HG03460 (cell line): ENCODE results near the gene NEU2.
"Not testable (repeated sequence)": the region's sequence is repeated elsewhere in the genome, so short reads cannot be mapped to it uniquely, and the experiment has no call there.

Source experiments
- ATAC-seq: cut with Tn5 transposase; IDR thresholded peaks from one replicate; pipeline ENCODE4 v1.9.1; 2021; ENCODE audit not compliant: unreplicated experiment

The NEU2 gene

DNA sequence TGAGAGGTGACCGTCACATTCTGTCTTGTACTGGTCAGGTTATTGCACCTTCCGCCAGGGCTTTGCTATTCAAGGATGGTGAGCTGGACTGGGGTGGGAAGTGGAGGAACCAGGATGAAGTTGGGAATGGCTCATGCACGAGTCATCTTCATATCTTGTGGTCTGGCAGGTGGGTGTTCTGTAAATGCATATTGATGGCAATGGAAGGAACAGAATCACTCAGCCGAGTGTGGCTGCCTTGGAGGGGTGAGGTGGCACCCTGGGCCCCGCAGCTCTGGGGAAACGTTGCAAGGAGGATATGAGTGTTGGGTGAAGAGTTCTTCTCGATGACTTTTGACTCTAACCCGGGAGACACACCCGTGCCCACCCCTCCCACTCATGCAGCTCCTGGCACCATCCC, 1.2 kb downstream of the NEU2 start:
- no peak for ATAC-seq

DNA sequence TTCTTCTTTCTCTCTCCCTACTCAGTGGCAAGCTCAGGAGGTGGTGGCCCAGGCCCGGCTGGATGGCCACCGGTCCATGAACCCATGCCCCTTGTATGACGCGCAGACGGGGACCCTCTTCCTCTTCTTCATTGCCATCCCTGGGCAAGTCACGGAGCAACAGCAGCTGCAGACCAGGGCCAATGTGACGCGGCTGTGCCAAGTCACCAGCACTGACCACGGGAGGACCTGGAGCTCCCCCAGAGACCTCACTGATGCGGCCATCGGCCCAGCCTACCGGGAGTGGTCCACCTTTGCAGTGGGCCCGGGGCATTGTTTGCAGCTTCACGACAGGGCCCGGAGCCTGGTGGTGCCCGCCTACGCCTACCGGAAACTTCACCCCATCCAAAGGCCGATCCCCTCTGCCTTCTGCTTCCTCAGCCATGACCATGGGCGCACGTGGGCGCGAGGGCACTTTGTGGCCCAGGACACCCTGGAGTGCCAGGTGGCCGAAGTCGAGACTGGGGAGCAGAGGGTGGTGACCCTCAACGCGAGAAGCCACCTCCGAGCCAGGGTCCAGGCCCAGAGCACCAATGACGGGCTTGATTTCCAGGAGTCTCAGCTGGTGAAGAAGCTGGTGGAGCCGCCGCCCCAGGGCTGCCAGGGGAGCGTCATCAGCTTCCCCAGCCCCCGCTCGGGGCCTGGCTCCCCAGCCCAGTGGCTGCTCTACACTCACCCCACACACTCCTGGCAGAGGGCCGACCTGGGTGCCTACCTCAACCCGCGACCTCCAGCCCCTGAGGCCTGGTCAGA, 1.8 kb downstream of the NEU2 start:
- ATAC-seq: no peak

DNA sequence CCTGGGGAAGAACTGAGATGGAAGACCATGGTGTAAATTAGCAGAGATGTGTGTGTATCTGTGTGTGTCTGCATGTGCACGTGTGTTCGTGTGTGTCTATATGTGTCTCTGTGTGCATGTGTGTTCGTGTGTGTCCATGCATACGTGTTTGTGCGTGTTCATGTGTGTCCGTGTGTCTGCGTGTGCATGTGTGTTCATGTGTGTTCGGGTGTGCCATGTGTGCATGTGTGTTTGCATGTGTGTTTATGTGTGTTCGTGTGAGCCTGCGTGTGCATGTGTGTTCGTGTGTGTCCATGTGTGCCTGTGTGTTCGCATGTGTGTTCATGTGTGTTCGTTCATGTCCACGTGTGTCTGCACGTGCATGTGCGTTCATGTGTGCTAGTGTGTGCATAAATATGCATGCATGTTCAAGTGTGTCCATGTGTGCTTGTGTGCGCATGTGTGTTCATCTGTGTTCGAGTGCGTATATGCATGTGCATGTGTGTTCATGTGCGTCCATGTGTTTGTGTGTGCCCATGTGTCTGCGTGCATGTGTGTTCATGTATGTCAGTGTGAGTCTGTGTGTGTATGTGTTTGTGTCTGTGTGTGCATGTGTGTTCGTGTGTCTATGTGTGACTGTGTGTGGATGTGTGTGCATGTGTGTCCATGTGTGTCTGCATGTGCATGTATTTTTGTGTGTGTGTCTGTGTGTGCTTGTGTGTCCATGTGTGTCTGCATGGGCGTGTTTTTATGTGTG, 3.1 kb downstream of the NEU2 start:
- ATAC-seq: no peak

DNA sequence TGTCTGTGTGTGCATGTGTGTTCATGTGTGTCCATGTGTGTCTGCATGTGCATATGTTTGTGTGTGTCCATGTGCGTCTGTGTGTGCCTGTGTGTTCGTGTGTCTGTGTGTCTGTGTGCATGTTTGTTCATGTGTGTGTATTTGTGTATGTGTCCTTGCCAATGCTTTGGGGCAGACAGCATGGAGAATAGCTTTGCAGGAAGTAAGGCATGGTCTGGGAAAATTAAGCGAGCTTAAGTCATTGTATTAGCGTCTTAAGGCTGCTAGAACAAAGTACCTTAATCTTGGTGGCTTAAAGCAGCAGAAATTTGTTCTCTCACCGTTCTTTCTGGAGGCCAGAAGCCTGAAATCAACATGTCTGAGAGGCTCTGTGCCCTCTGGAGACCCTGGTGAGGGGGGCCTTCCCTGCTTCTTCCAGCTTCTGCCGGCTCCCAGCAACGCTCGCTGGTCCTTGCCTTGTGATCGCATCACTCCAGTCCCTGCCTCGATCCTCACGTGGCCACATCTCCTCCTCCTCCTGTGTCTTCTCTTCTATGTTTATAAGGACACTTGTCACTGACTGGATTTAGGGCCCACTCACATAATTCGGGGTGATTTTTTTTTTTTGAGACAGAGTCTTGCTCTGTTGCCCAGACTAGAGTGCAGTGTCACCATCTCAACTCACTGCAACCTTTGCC, 3.8 kb downstream of the NEU2 start:
- no peak for ATAC-seq

DNA sequence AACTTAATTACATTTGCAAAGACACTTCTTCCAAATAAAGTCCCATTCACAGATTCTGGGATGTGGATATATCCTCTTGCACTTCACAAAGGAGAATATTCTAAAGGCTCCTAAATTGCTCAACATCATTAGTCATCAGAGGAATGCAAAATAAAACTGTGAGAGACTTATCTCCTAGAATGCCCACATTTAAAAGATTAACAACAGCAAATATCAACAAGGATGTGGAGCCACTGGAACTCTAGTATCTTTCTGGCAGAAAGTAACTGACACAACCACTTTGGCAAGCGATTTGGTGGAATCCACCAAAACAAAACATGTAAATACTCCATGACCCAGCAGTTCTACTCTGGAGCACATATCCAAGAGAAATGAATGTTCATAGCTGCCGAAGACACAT, 4.6 kb downstream of the NEU2 start:
- ATAC-seq: no peak

DNA sequence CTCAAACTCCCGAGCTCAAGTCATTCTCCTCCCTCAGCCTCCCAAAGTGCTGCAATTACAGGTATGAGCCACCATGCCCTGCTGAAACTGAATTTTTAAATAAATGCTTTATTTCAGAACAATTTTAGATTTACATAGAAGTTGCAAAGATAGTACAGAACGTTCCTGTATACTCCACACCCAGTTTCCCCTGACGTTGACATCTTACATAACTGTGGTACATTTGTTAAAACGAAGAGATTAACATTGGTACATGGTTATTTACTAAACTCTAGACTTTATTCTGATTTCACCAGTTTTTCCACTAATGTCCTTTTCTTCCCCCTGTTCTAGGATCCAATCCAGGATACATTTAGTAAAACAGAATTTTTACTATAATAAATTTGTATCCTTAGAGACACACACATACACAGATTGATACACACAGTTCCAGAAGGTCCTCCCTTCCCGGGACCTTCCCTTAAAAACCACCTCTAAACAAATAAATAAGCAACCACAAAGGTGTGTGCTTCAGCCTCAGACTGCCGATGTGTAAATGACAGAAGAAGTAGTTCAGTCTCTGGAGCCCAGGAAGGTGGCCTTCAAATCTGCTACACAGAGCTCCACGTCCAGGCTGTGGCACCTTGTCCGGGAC, 6.9 kb downstream of the NEU2 start:
- no peak for ATAC-seq

DNA sequence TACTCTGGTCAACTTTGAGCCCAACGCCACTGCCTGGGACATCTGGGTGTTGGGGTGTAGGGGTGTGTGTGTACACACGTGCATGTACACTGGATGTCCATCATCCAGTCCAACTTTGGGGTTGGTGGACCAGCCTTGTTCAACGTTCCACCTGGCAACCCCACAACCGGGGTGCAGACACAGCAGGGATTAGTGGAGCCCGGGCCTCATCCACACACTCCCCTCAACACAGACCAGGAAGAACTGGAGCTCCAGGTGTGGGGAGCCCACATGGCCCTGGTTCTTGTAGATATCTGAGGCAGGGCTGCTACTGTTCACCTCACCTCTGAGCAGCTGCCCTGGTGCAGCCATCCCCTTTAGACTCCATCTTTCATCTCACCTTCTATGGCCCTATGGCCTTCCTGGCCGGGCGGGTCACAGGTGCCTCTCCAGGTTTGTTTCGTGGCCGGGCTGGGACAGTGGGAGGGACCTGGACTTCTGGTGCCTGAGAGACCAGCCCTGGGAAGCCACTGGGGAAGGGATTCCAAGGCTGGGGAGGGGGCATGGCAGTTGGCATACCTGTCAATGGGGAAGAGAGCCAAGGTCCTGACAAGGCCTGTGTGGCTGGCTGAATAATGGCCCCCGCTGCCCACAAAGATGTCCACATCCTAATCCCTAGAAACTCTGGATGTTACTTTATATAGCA, 7.5 kb downstream of the NEU2 start:
- ATAC-seq: no peak

DNA sequence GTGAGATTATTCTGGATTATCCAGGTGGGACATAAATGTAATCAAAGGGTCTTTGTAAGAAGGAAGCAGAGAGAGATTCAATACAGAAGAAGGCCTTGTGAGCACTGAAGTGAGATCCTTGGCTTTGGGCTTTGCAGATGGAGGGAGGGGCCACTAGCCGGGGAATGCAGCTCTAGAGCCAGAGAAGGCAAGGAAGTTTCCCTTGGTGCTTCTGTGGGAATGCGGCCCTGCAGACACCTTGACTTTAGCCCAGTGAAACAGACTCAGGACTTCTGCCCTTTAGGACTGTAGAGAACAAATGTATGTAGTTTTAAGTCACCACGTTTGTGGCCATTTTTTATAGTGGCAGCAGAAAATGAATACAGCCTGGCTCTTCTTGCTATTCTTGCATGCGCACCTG, 8.1 kb downstream of the NEU2 start:
- ATAC-seq: no peak

DNA sequence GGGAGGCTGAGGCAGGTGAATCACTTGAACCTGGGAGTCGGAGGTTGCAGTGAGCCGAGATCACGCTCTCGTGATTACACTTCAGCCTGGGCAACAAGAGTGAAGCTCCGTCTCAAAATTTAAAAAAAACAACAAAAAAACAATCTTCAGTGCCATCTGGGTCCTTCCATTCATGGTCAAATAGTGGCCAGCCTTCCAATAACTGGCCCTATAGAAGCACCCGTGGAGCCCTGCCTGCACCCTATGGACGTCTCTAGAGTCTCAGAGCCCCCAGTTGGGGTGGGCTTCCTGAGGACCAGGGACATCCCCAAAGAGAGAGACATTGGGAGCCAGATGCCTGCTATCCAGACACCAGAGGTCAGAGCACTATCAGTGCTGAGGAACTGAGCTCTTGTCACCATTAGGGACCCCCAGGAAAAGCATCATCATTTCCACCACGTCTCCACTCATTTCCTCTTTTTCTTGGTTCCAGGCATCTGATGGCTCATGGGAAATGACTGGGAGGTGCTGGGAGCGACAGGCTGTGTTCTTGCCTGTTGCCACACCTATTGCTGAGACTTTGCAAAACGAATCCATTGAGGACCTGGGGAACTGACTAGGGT, 9.4 kb downstream of the NEU2 start:
- no peak for ATAC-seq

DNA sequence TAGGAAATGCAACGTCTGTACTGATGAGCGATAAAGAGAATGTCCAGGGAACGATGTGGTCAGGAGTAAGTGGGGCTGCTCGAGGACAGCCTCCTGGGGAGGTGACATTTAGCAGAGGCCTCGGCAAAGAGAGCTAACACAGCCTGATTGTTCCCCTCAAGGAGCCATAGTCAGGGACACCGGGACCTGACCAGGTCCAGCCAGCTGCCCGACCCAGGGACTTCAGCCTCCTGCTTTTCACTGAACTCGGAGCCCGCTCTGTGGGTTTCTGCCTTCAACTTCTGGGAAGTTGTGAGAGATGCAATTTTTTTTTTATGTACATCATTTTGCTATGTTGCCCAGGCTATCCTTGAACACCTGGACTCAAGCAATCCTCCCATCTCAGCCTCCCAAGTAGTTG, 10.1 kb downstream of the NEU2 start:
- ATAC-seq: no peak

DNA sequence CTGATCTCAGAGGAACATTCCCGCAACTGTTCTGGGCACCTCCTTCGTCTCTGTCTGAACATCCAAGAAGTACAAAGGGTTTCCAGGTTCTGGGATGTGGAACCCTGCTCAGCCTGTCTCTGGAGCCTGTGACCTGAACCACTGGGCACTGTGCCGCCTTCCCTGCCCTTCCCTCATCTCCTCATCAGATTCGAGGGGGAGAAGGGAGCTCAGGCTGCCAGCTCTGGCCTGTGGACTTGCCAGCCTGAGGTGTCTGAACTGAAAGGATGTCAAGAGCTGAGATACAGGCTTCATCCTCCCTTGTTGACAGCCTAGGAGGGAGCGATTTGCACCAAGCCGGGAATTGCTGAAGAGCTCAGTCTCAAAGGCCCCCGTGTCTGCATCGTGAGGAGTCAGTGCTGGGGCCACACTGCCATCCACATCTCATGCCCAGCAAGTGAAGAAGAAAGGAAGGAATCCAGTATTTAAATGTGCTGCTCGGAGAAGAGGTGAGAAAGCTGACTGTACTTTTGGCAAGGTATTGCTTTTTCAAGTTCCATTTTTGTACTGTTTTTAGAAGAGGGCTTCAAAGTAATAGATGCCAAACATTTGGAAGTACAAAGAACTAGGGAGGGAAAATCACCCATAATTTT, 12.6 kb downstream of the NEU2 start:
- ATAC-seq: no peak

DNA sequence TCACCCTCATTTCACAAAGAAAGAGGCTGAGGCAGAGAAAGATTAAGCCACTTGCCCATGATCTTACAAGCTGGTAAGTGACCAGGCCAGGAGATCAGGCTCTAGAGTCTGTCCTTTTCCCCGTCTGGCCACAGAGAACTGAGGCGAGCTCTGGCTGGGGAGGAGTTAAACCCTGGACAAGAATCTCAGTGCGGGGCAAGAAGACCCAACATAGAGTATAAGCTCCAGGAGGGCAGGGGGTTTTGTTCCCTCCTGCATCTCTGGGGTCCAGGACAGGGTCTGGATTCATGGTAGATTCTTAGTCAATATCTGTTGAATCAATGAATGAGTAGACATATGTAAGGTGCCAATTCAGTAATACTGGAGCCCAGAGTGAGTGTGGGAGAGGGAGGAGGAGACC, 14.7 kb downstream of the NEU2 start:
- ATAC-seq: no peak

DNA sequence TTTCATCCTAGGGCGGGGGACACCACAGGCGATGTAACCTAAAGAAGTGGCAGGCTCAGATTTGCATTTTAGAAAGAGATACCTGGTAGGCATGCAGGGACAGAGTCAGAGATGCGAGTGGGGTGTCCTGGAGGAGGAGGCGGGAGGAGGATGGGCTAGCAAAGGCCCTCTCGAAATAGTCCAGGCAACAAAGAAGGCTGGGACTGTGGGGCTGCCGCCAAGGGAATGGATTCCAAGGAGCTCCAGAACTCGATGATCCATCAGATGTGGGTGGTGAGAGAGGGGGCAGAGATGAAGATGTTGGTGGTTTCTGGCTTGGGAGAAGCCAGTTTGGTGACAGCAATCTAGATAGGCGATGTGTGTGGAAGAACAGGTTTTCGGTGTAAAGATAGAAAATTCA, 15.2 kb downstream of the NEU2 start:
- ATAC-seq: no peak

DNA sequence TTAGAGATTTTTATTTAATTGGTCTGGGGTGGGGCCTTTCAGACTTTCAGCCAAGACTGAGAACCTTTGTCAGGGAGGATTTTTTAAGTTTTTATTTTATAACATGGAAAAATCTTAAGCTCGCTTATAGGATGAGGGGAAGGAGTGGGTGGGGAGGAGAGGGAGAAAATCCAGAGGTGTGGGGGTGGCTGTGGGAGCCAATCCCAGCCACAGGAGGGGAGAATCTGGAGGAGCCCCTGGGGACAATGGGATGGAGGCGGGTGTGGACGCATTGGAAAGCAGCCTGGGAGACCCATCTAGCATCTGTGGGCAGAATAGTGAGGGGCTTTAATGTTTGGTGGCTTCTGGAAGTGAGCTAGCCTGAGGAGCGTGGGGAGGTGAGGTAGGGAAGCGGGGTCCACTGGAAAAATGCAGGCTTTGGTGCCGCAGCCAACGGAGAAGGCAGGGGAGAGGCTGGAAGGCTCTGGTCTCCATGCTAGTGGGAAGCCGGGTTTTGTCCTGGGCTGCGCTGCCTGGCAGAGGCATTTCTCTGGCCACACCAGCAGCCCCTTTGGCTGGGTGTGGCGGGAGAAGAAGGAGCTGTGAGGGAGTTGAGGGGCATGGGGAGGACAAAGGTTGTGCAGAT, 16.2 kb downstream of the NEU2 start:
- ATAC-seq: no peak

DNA sequence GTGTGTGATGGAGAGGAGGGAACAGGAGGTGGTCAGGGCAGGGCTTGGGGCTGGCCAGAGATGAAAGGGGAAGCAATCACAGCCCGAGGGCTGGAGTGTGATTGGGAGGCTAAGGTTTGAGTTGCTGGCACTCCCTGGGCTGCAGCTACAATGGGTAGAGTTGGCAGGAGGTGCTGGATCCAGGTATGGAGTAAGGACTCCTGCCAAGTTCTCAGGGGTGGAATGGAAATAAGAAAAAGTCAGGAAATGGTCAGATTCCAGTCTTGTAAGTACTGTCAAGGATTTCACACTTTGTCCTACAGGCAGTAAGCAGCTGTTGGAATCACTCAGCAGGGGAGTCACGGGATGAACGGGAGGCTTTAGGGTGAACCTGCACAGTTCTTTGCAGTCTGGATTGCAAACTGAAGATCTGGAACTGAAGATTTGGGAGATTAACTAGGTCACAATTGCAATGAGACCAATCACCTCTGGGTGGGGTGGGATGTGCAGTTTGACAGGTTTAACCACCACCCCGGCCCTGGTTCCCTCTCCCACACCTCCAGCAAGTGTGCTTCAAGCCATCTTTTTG, 16.8 kb downstream of the NEU2 start:
- ATAC-seq: no peak

DNA sequence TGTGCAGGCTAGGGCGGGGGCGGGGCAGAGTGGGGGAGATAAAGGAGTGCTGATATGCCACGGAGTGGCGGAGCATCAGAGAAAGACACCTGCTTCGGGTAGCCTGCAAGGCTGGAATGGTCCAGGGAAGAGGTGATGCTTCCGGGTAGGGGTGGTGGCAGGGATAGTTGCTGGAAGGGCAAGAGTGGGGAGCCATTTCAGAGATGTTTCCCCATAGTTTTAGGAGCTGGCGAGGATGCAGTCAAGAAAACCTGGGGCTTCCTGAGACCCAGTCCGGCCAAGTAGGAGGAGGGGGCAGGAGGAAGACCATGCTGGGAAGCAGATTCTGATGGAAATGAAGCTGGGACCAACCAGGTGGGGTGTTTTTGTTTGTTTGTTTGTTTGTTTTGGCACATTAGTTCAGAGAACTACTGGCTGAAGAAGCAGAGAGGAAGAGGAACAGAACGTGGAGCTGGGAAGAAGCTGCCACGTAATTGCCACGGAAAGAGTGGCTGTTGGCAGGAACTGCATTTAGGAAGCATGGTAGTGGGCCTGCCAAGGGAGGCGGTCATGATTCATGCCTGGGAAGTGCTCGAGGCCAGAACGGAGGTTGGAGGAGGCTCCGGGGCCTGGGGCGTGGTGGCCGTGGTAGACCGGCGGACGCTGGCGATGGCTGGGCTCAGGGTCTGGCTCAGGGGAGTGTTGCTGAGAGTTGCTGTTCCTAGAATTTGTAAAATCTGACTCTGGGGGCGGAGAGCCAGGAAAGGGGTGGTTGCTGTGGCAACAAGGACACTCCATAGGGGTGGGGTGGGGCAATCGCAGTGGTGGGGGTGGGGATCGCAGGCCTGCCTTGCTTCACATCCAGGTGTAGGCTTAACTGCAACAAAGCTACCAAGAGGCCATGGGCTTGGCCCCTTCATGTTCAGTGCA, 19.0 kb downstream of the NEU2 start:
- ATAC-seq: no peak

DNA sequence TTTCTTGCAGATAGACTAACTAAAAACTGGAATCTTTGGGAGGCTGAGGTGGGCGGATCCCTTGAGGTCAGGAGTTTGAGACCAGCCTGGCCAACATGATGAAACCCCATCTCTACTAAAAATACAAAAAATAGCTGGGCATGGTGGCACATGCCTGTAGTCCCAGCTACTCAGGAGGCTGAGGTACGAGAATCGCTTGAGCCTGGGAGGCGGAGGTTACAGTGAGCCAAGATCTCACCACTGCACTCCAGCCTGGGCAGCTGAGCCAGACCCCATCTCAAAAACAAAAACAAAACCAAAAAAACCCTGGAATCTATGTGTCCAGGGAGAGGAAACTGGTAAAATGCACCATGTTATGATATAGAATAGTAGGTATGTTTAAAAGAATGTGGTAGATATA, 20.0 kb downstream of the NEU2 start:
- ATAC-seq: not testable (repeated sequence)
